ENCODE results near the gene YBX1.
"Not testable (repeated sequence)": the region's sequence is repeated elsewhere in the genome, so short reads cannot be mapped to it uniquely, and the experiment has no call there.

YBX1 gene

GRCh38 chr1:42684139-42684538 lies 1.9 kb downstream of the YBX1 start:
- no peak for DNase-seq (ENCODE audit: low read depth)
- peak overlapping the region; percentile 88 for H3K4me3 ChIP-seq (ENCODE audit: low read depth, low read length)

- no peak for DNase-seq (ENCODE audit: low read depth)
These were observed 4.2 kb downstream of the YBX1 start for GRCh38 chr1:42686418-42686817.

GRCh38 chr1:42689912-42690311 lies 7.7 kb downstream of the YBX1 start:
- DNase-seq (ENCODE audit: low read depth) = no peak
- no peak overlapping the region for H3K4me3 ChIP-seq (ENCODE audit: low read depth, low read length)

More at GRCh38 chr1:42686418-42686817, 4.2 kb downstream of the YBX1 start:
- H3K4me3 ChIP-seq (ENCODE audit: low read depth, low read length) = no peak overlapping the region

- no peak for DNase-seq (ENCODE audit: low read depth)
- no peak overlapping the region for H3K4me3 ChIP-seq (ENCODE audit: low read depth, low read length)
These were observed 8.4 kb downstream of the YBX1 start for GRCh38 chr1:42690477-42691156.

- H3K4me3 ChIP-seq (ENCODE audit: low read depth, low read length) = no peak overlapping the region
- no peak for DNase-seq (ENCODE audit: low read depth)
These were observed 8.9 kb downstream of the YBX1 start for GRCh38 chr1:42691157-42691498.

GRCh38 chr1:42692461-42692860 lies 10.2 kb downstream of the YBX1 start:
- no peak for DNase-seq (ENCODE audit: low read depth)
- no peak overlapping the region for H3K4me3 ChIP-seq (ENCODE audit: low read depth, low read length)

GRCh38 chr1:42692911-42693310 lies 10.7 kb downstream of the YBX1 start:
- no peak for DNase-seq (ENCODE audit: low read depth)
- no peak overlapping the region for H3K4me3 ChIP-seq (ENCODE audit: low read depth, low read length)

GRCh38 chr1:42698081-42698813 lies 16.0 kb downstream of the YBX1 start:
- no peak for DNase-seq (ENCODE audit: low read depth)
- no peak overlapping the region for H3K4me3 ChIP-seq (ENCODE audit: low read depth, low read length)

GRCh38 chr1:42700006-42700405 lies 17.8 kb downstream of the YBX1 start:
- no peak for DNase-seq (ENCODE audit: low read depth)
- no peak overlapping the region for H3K4me3 ChIP-seq (ENCODE audit: low read depth, low read length)

GRCh38 chr1:42703888-42704464 lies 21.8 kb downstream of the YBX1 start:
- no peak for DNase-seq (ENCODE audit: low read depth)
- no peak overlapping the region for H3K4me3 ChIP-seq (ENCODE audit: low read depth, low read length)

GRCh38 chr1:42712808-42713207 lies 30.6 kb downstream of the YBX1 start:
- not testable (repeated sequence) for H3K4me3 ChIP-seq (ENCODE audit: low read depth, low read length); DNase-seq (ENCODE audit: low read depth)

- no peak for DNase-seq (ENCODE audit: low read depth)
- no peak overlapping the region for H3K4me3 ChIP-seq (ENCODE audit: low read depth, low read length)
These were observed 31.1 kb downstream of the YBX1 start for GRCh38 chr1:42713293-42713692.

- not testable (repeated sequence) for DNase-seq (ENCODE audit: low read depth); H3K4me3 ChIP-seq (ENCODE audit: low read depth, low read length)
These were observed 32.2 kb downstream of the YBX1 start for GRCh38 chr1:42714441-42714840.

GRCh38 chr1:42720868-42721267 lies 38.6 kb downstream of the YBX1 start:
- no peak overlapping the region for H3K4me3 ChIP-seq (ENCODE audit: low read depth, low read length)
- no peak for DNase-seq (ENCODE audit: low read depth)

GRCh38 chr1:42721926-42722325 lies 39.7 kb downstream of the YBX1 start:
- H3K4me3 ChIP-seq (ENCODE audit: low read depth, low read length) = no peak overlapping the region
- DNase-seq (ENCODE audit: low read depth) = no peak

GRCh38 chr1:42722403-42722802 lies 40.2 kb downstream of the YBX1 start:
- not testable (repeated sequence) for H3K4me3 ChIP-seq (ENCODE audit: low read depth, low read length); DNase-seq (ENCODE audit: low read depth)

GRCh38 chr1:42723511-42723910 lies 41.3 kb downstream of the YBX1 start:
- DNase-seq (ENCODE audit: low read depth) = no peak

GRCh38 chr1:42725820-42726219 lies 43.6 kb downstream of the YBX1 start:
- not testable (repeated sequence) for H3K4me3 ChIP-seq (ENCODE audit: low read depth, low read length); DNase-seq (ENCODE audit: low read depth)

More at GRCh38 chr1:42723511-42723910, 41.3 kb downstream of the YBX1 start:
- no peak overlapping the region for H3K4me3 ChIP-seq (ENCODE audit: low read depth, low read length)

- H3K4me3 ChIP-seq (ENCODE audit: low read depth, low read length) = no peak overlapping the region
- no peak for DNase-seq (ENCODE audit: low read depth)
These were observed 47.8 kb downstream of the YBX1 start for GRCh38 chr1:42730002-42730401.

GRCh38 chr1:42730988-42731387 lies 48.8 kb downstream of the YBX1 start:
- no peak for DNase-seq (ENCODE audit: low read depth)
- no peak overlapping the region for H3K4me3 ChIP-seq (ENCODE audit: low read depth, low read length)

- H3K4me3 ChIP-seq (ENCODE audit: low read depth, low read length) = no peak overlapping the region
- DNase-seq (ENCODE audit: low read depth) = no peak
These were observed 49.4 kb downstream of the YBX1 start for GRCh38 chr1:42731585-42731984.
